Uterus (tissue), 2 donors: Measurements from ENCODE around the gene CHRNA4.

Source experiments
- POLR2A ChIP-seq, 2 donors: fragments of 450-650 bp; IDR thresholded peaks; one replicate each; pipeline ENCODE4 v1.6.1; 2016; ENCODE audit warnings: antibody characterized with exemption in 2 of 2, mild to moderate bottlenecking in 1 of 2, moderate library complexity in 1 of 2
- TF ChIP-seq, protein P1 (sequence below), 4 experiments: fragments of 200-600 bp in 2 of 4; fragments of 450-650 bp in 2 of 4; sonication (generic) in 2 of 4; IDR thresholded peaks; one replicate each; pipeline ENCODE4 v1.5.1; 2016 to 2019; ENCODE audit warnings: antibody characterized with exemption in 4 of 4, mild to moderate bottlenecking in 2 of 4, moderate library complexity in 1 of 4

DNA sequence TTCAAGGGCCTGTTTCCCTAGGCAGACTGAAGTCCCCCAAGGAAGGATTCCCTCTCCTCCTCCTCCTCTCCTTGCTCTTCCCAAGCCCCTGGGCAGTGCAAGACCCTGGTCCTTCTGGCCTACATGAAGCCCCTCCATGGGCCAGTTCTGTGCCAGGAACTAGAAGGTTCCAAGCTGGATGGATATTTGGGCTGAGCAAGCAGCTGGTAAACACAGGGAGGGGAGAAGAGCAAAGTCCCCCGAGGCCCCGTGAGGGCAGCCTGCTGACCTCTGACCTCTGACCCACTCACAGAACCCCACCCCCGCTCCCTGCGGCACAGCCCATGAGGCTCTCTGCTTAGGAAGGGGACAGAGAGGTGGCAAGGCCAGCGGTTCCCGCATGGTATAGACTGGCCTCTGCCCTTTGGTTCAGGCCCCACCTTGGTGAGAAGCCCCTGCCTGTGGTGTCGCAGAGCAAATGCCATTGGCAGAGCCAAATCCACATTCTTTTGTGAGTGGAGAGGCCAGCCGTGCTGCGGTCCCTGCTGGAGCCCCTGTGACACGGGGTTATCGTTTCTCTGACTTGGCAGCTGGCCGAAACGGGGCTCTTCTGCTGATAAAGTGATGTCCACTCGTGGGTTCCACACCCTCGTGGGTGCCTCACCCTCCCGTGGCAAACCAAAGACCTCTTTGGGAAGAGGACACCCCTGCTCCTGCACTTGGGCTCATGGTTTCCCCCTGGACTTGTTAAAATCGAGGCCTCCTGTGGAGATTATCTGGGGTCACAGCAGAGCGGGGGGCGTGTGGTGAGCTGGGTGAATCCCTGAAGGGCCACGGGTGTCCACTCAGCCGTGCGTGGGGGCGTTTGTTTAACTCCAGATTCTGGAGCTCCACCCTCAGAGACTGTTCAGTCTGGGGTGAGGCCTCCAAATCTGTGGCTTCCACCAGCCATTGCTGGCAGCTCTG, 2.1 kb upstream of the CHRNA4 start:
- TF ChIP-seq POLR2A (IDR thresholded peaks at IDR 0.05) = no peak
- TF ChIP-seq, protein P1, sequence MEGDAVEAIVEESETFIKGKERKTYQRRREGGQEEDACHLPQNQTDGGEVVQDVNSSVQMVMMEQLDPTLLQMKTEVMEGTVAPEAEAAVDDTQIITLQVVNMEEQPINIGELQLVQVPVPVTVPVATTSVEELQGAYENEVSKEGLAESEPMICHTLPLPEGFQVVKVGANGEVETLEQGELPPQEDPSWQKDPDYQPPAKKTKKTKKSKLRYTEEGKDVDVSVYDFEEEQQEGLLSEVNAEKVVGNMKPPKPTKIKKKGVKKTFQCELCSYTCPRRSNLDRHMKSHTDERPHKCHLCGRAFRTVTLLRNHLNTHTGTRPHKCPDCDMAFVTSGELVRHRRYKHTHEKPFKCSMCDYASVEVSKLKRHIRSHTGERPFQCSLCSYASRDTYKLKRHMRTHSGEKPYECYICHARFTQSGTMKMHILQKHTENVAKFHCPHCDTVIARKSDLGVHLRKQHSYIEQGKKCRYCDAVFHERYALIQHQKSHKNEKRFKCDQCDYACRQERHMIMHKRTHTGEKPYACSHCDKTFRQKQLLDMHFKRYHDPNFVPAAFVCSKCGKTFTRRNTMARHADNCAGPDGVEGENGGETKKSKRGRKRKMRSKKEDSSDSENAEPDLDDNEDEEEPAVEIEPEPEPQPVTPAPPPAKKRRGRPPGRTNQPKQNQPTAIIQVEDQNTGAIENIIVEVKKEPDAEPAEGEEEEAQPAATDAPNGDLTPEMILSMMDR (IDR thresholded peaks at IDR 0.05) = no peak
